ENCODE results near the gene TULP1. TPM values are rescaled to one million over a fixed set of nuclear protein-coding genes. Genes with fewer than 3 reads are reported as not detected.
A peak's percentile ranks its signal among the peaks of the same experiment; 100 is the strongest.

Gene TULP1
- total RNA-seq, 3 donors from 2014 or later: not detected

DNA sequence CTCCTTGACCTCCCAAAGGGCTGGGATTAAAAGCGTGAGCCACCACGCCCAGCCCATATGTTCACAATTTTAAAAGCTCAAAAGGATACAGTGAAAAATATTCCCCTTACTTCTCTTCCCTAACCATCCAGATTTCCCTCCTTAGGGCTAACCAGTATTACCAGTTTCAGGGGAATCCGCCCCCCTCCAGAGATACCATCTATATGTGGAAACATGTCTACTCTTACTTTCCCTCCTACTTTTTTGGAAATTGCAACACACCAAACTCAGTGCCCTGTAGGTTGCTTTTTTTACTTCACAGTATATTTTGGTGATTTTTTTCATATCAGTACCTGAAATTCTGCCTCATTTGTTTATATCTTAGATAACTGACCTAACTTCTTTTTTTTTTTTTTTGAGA is 51.4 kb downstream of the TULP1 start:
- Histone ChIP-seq H3K27ac (no peak overlapping the region), H3K4me1 (no peaks in the 10 kb centered on the region), H3K9me3 (no peaks in the 10 kb centered on the region), H3K36me3 (no peaks in the 10 kb centered on the region), H3K27me3 (no peaks in the 10 kb centered on the region), H3K4me3 (no peak overlapping the region)
- DNase-seq (ENCODE audit: low spot score in 2 of 2): no peak
- no peak for TF ChIP-seq POLR2A (IDR thresholded peaks at IDR 0.05)
- no peak for TF ChIP-seq POLR2AphosphoS5 (IDR thresholded peaks at IDR 0.05)
- TF ChIP-seq, protein P1, sequence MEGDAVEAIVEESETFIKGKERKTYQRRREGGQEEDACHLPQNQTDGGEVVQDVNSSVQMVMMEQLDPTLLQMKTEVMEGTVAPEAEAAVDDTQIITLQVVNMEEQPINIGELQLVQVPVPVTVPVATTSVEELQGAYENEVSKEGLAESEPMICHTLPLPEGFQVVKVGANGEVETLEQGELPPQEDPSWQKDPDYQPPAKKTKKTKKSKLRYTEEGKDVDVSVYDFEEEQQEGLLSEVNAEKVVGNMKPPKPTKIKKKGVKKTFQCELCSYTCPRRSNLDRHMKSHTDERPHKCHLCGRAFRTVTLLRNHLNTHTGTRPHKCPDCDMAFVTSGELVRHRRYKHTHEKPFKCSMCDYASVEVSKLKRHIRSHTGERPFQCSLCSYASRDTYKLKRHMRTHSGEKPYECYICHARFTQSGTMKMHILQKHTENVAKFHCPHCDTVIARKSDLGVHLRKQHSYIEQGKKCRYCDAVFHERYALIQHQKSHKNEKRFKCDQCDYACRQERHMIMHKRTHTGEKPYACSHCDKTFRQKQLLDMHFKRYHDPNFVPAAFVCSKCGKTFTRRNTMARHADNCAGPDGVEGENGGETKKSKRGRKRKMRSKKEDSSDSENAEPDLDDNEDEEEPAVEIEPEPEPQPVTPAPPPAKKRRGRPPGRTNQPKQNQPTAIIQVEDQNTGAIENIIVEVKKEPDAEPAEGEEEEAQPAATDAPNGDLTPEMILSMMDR (IDR thresholded peaks at IDR 0.05): no peak
- intact Hi-C loops (cut with DNase I; ENCODE audit: low total_unique reads): no loop called here

DNA sequence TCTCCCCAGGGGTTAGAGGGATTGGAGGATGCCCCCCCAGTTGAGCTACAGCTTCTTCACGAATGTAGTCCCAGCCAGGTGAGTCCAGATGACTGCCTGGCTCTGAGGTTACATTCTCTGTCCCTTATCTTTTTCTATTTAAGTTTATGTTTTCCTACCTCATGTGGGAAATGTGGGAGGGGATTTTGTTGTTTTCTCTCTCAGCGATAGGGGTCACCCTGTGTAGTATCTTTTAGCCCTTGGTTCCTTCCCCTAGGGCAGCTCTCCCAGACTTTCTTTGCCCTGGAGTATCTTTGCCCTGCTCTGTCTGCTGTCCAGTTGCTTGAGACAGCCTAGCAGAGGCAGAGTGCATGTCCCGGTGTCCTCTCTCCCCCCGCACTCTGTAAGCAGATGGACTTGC is 54.8 kb downstream of the TULP1 start:
- DNase-seq (ENCODE audit: low spot score in 2 of 2): no peak
- Histone ChIP-seq H3K9me3 (no peaks in the 10 kb centered on the region), H3K27me3 (no peaks in the 10 kb centered on the region), H3K27ac (no peak overlapping the region), H3K4me3 (no peak overlapping the region), H3K36me3 (no peaks in the 10 kb centered on the region), H3K4me1 (no peaks in the 10 kb centered on the region)
- intact Hi-C loops (cut with DNase I; ENCODE audit: low total_unique reads): no loop called here
- TF ChIP-seq, protein P1 (IDR thresholded peaks at IDR 0.05): no peak
- TF ChIP-seq POLR2A (IDR thresholded peaks at IDR 0.05) (no peak), POLR2AphosphoS5 (IDR thresholded peaks at IDR 0.05) (no peak)

DNA sequence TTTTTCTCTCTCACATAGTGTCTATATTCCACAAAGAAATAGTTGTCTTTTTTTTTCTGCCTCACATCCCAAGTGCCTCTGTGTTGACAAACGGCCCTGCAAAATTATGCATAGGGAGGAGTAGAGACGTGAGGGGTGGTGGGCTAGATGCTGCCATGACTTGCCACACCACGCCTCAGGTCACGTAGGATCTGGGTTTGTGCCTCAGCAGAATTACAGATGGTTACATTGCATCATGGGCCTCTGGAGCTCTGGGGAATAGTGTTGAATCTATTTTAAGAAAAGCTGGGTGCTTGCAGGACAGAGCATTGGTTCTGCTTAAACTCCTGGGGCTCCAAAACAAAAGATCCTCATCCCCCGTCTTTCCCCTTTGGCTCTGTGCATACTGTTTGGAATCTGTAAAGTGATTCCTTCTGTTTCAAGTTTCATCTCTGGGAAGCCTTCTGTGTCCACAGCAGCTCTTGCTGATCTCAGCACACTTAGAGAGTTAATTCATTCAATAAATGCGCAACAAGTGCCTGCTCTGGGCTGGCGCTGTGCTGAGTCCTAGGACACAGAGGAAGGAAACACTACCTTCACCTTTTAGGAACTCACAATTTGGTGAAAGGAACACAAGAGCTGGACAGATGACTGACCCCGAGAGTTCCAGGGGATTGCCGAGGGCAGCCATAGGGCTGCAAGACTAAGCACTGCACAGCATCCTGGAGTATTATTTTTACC is 58.1 kb downstream of the TULP1 start:
- Histone ChIP-seq H3K27me3 (no peaks in the 10 kb centered on the region), H3K27ac (peak overlapping the region; percentile 33 to 82), H3K4me1 (no peaks in the 10 kb centered on the region), H3K9me3 (no peaks in the 10 kb centered on the region), H3K36me3 (no peaks in the 10 kb centered on the region), H3K4me3 (peak overlapping the region in 2 of 3 donors; percentile 15 to 73)
- no peak for TF ChIP-seq POLR2A (IDR thresholded peaks at IDR 0.05)
- no peak for TF ChIP-seq POLR2AphosphoS5 (IDR thresholded peaks at IDR 0.05)
- TF ChIP-seq, protein P1 (IDR thresholded peaks at IDR 0.05): no peak
- intact Hi-C loops (cut with DNase I; ENCODE audit: low total_unique reads): loop anchor here (5.0 kb wide), 1 partner anchor 107 kb away; no protein-coding TSS in a partner anchor
- DNase-seq (ENCODE audit: low spot score in 2 of 2): no peak

DNA sequence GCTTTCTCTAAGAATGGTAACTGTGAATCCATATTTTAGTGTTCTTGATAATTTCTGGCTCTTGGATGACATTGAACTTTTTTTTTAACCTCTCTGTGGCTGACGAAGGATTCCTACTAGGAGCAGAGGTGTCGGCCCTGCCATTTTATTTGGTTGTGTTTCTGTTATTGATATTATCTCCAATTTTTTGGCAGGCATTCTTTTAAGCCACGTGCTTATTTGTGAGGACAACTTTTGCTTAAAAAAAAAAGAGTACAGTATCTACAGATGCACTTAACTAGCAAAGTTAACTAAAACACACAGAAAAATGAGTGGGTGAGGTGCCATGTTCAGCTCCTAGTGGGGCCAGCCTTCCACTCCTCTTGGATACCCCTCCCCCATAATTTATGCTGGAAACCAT is 59.5 kb downstream of the TULP1 start:
- H3K4me1 ChIP-seq: no peaks in the 10 kb centered on the region
- H3K27ac ChIP-seq: peak overlapping the region; percentile 25 to 82
- intact Hi-C loops (cut with DNase I; ENCODE audit: low total_unique reads): loop anchor here (5.0 kb wide), 1 partner anchor 106 kb away; no protein-coding TSS in a partner anchor
- TF ChIP-seq, protein P1 (IDR thresholded peaks at IDR 0.05): no peak
- TF ChIP-seq POLR2A (IDR thresholded peaks at IDR 0.05): no peak
- H3K4me3 ChIP-seq: peak overlapping the region; percentile 59 to 73 (median 63)
- H3K9me3 ChIP-seq: no peaks in the 10 kb centered on the region
- no peaks in the 10 kb centered on the region for H3K27me3 ChIP-seq
- H3K36me3 ChIP-seq: no peaks in the 10 kb centered on the region
- DNase-seq (ENCODE audit: low spot score in 2 of 2): no peak

Data from breast epithelium (tissue), 4 donors.